NCI-H2171 (cell line): Measurements from ENCODE around the gene TFB2M.
"Not testable (repeated sequence)": the region's sequence is repeated elsewhere in the genome, so short reads cannot be mapped to it uniquely, and the experiment has no call there.

Source experiments
- DNase-seq: peaks from one replicate; lab custom pipeline; 2025; lab: John Stamatoyannopoulos, UW

Gene TFB2M

DNA sequence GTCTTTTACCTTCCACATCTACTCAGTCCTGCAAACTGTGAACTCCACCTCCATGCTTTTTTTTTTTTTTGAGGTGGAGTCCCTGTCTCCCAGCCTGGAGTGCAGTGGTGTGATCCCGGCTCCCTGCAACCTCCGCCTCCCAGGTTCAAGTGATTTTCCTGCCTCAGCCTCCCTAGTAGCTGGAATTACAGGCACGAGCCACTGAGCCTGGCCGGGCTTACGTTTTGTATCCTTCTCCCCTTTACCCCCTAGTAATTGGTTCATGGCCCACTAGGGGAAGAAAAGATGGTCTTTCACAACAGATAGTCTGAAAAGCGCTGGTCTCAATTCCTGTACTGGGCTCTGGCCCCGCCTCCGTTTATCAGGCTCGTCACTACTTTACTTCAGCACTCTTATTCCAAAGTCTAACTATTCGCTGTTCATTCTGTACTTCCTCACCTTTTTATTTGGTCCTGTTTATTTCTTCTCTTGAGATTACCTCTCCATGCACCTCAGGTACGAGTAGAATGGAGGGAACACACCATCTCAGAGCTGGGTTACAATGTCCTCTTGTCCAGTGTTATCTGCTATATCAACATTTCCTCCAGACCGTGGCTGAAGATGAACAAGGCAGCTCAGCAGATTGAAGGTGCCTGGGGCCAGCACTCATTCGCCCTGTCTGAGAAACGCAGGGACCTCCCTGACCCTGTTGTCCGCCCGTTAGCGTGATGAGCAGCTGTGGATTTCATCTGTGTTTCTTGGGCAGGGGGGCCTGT lies 16.4 kb upstream of the TFB2M start:
- no peak for DNase-seq

GRCh38 chr1:246580497-246581370 lies 14.7 kb upstream of the TFB2M start:
- DNase-seq, result no peak

GRCh38 chr1:246579818-246580217 lies 13.8 kb upstream of the TFB2M start:
- no peak for DNase-seq

GRCh38 chr1:246577720-246578106 lies 11.7 kb upstream of the TFB2M start:
- no peak for DNase-seq

DNA sequence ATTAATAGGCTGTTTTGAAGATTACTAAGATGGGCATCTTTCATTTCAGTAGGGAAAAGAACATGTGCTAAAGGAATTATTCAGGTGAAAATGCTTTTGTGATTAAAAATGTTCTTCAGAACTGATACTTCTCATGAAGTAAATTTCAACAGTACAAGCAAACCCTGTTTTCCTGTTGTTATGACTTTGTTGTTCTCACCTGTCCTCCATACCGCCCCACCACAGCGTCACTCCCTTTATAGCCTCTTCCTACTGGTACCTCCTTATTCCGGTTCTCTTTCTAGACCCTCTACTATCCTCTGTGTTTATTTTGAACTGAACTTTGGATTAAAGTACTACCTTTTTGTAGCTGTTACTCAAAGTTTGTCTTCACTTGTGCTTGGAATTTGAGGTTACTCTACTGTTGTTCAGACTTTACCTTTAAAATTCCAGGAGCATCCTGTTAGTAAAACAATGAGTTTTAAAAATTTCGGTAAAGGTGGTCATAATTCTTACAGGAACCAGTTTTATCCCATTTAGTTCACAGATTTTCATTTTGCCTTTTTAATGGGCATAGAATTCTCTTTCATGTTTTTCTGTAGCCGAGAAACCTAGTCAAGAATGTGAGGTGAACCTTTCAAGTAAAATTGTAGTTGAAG lies 11.1 kb upstream of the TFB2M start:
- no peak for DNase-seq

GRCh38 chr1:246576709-246577032 lies 10.6 kb upstream of the TFB2M start:
- DNase-seq, result no peak

DNA sequence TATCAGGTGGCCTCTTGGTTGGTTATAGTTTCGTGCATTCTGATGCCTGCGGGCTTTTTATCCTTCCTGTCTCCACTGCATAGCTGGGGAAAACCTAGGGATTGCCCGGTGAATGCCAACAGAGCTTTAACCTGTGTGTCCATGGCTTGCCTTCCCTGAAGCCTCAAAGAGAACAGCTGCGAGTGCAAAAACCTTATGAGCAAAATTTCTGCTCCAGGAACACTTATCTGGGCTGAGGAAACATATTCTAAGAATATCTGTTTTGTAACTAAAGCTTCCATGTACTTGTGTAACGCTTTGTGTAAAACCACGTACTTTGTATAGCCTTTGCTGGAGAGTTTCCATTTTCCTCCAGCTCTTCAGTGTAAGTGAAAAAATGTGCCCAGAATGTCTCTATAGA lies 7.4 kb upstream of the TFB2M start:
- no peak for DNase-seq

- DNase-seq, result no peak
These were observed 6.7 kb upstream of the TFB2M start for GRCh38 chr1:246572785-246573184.

- DNase-seq, result no peak
These were observed 5.9 kb upstream of the TFB2M start for GRCh38 chr1:246571953-246572352.

DNA sequence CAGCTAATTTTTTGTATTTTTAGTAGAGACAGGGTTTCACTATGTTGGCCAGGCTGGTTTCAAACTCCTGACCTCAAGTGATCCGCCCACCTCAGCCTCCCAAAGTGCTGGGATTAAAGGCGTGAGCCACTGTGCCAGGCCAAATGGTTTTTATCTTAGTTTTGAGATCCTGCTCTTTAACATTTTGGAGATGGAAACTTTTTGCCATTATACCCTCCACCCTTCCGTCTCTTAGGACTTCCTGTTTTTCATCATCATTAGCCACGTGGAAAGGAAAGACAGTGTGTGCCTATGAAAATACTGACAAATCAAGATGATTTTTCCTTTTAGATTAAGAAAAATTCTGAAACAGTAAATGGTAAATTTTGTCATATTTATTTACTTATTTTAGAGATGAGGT lies 5.2 kb upstream of the TFB2M start:
- DNase-seq, result not testable (repeated sequence)

- DNase-seq, result no peak
These were observed 3.5 kb upstream of the TFB2M start for GRCh38 chr1:246569248-246570238.

DNA sequence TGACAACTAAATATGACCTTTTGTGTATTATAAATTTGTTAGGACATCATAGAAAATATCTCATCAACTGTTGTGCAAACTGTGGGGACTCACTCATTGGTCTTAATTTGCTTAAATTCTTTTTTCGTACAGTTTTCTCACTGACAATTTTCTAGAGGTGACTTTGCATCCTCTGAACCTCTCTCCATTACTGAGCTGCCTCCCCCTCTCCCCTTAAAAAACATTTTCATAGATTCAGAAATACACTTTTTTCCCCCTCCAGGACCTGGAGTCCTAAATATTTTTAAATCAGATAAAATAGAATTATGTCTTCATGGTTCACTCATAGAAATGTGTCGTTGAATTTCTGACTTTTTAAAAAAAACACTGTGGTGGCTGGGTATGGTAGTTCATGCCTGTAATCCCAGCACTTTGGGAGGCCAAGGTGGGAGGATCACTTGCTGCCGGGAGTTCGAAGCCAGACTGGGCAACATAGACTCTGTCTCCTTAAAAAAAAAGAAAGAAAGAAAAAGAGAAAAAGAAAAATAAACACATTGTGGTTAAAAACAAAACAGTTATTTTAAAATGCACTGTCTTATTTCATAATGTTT lies 1.7 kb upstream of the TFB2M start:
- DNase-seq, result no peak

- DNase-seq, result peak; percentile 79
These were observed 968 bp upstream of the TFB2M start for GRCh38 chr1:246566813-246567645.

DNA sequence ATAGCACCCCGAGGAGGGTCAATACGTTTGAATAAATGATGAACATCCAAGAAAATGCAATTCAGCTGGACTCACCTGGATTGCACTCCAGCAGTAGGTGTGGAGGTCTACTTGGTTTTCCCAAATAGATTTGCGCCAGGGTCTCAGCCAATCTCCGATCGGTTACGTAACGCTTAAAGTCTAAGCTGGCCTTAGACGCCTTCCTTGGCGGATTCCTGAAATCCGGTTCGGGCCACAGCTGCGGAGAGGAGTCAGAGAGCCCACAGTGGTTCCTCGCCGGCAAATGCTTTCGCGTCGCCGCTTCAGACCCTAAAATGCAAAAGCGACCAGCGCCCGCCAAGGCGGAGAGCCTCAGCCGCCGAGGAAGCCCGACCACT lies 322 bp downstream of the TFB2M start:
- peak; percentile 19 for DNase-seq

- DNase-seq, result no peak
These were observed 966 bp downstream of the TFB2M start for GRCh38 chr1:246564839-246565750.

GRCh38 chr1:246560833-246561232 lies 5.2 kb downstream of the TFB2M start:
- DNase-seq, result not testable (repeated sequence)

DNA sequence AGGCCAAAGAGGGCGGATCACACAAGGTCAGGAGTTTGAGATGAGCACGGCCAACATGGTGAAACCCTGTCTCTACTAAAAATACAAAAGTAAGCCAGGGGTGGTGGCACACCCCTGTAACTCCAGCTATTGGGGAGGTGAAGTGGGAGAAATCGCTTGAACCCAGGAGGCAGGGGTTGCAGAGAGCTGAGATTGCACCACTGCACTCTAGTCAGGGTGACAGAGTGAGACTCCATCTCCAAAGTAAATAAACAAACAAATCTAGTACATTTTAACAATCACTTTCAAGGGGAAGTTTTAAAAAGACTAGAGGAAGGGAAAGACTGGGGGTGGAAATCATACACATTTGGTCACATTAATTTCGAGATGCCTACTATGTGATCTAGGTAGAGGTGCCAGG lies 6.8 kb downstream of the TFB2M start:
- no peak for DNase-seq

DNA sequence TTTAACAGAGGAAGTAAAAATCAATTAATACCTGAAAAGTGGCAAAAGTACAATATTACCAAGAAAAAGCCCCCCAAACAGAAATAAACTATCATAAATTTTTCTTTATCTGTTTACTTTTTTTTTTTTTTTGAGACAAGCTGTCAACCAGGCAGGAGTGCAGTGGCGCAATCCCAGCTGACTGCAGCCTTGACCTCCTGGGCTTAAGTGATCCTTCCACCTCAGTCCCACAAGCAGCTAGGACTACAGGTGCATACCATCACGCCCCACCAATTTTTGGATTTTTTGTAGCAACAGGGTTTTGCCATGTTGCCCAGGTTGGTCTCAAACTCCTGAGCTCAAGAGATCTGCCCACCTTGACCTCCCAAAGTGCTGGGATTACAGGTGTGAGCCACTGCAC lies 8.0 kb downstream of the TFB2M start:
- DNase-seq, result no peak

DNA sequence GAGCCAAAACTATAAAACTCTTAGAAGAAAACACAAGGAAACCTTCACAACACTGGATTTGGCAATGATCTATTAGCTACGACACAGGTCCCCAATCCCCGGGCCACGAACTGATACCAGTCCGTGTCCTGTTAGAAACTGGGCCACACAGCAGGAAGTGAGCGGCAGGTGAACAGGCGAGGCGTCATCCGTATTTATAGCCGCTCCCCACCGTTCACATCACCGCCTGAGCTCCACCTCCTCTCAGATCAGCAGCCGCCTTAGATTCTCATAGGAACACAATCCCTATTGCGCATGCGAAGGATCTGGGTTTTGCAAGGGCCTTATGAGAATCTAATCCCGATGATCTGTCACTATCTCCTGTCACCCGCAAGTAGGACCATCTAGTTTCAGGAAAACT lies 11.9 kb downstream of the TFB2M start:
- DNase-seq, result no peak
